Measurements from ENCODE around the gene IKBIP. TPM values are rescaled to one million over a fixed set of nuclear protein-coding genes. Genes with fewer than 3 reads are reported as not detected.

Gene IKBIP
- total and polyA plus RNA-seq, 2 donors (not counting 1 experiment from before 2014, with no cell fraction given), result 1.7 to 12.0 TPM

DNA sequence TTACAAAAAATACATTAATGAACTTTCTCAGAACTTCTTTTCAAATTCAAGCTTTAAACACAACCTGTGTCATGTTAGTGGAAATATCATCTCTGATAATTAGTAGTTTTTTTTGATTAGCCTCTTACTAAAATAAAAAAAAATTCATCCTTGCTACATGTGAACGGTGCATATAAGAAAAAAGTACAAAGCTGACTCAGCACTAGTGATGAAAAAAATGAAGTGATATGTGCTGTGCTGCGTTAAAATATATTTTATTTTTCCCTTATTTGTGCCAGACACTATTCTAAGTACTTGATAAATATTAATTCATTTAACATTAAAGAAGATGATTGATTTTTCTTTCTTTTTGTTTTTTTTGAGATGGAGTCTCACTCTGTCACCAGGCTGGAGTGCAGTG, 7.5 kb downstream of the IKBIP start:
- H3K4me1 Mint-ChIP-seq, result peaks cover 20% of the 10 kb centered on the region
- Histone ChIP-seq H3K36me3 (replicated peaks in 1 of 2; ENCODE audit: control extremely low read depth in 1 of 2, control insufficient read depth in 1 of 2, extremely low read depth in 1 of 2, insufficient read depth in 2 of 2, low read length in 1 of 2) (peaks cover 3 to 5% of the 10 kb centered on the region in 2 experiments), H3K27me3 (replicated peaks in 1 of 4; ENCODE audit: control extremely low read depth in 1 of 4, control insufficient read depth in 3 of 4, insufficient read depth in 4 of 4, low read length in 3 of 4) (no peaks in the 10 kb centered on the region), H3K9me3 (ENCODE audit: control extremely low read depth in 1 of 3, control insufficient read depth in 2 of 3, insufficient read depth in 1 of 3, low read length in 2 of 3) (no peaks in the 10 kb centered on the region), H3K4me1 (ENCODE audit: control insufficient read depth in 2 of 2, insufficient read depth in 2 of 2, low read length in 2 of 2) (peaks cover 8 to 10% of the 10 kb centered on the region in 2 donors), H3K79me2 (ENCODE audit: control insufficient read depth, insufficient read depth, low read length) (peaks cover 34% of the 10 kb centered on the region), H2AFZ (ENCODE audit: insufficient read depth, low read depth, low read length, poor library complexity, severe bottlenecking) (no peak overlapping the region), H3K9ac (ENCODE audit: low read length) (no peak overlapping the region), H3K27ac (ENCODE audit: low read length in 2 of 2) (no peak overlapping the region), H3K4me3 (ENCODE audit: control extremely low read depth in 1 of 5, extremely low read depth in 1 of 5, insufficient read depth in 1 of 5, low read depth in 2 of 5, low read length in 4 of 5) (no peak overlapping the region), H4K20me1 (ENCODE audit: control insufficient read depth, insufficient read depth, low read length, poor library complexity, severe bottlenecking) (peaks cover 8% of the 10 kb centered on the region), H3K4me2 (replicated peaks; ENCODE audit: low read depth, low read length, poor library complexity, severe bottlenecking) (no peak overlapping the region)
- no peaks in the 10 kb centered on the region for H3K9me3 Mint-ChIP-seq (ENCODE audit: insufficient read depth)
- DNase-seq, result no peak
- no peaks in the 10 kb centered on the region for H3K27me3 Mint-ChIP-seq
- no peak overlapping the region for H3K4me3 Mint-ChIP-seq
- ChIA-PET CTCF (interaction anchor here (0.9 to 1.9 kb wide), 3 partner anchors 14 to 26 kb away, joined by 4 to 5 read pairs (median 4); no protein-coding TSS in a partner anchor), POLR2A (no interaction called here)
- no CpG with 5 or more reads among the region's 2 CpGs for WGBS (ENCODE audit: insufficient coverage)
- TF ChIP-seq CTCF (IDR thresholded peaks at IDR 0.05), result no peak
- no peak for TF ChIP-seq EZH2 (IDR thresholded peaks at IDR 0.05; ENCODE audit: borderline replicate concordance, insufficient read depth, low read depth, low read length, poor library complexity, severe bottlenecking)
- intact Hi-C loops (cut with micrococcal nuclease), result no loop called here
- no peak for ATAC-seq (ENCODE audit: low read depth)
- H3K27ac Mint-ChIP-seq, result no peak overlapping the region

- H3K9me3 Mint-ChIP-seq (ENCODE audit: insufficient read depth), result no peaks in the 10 kb centered on the region
- no peak overlapping the region for H3K4me3 ChIP-seq (ENCODE audit: control extremely low read depth in 1 of 5, extremely low read depth in 1 of 5, insufficient read depth in 1 of 5, low read depth in 2 of 5, low read length in 4 of 5)
- no peaks in the 10 kb centered on the region for H3K27me3 ChIP-seq (replicated peaks in 1 of 4; ENCODE audit: control extremely low read depth in 1 of 4, control insufficient read depth in 3 of 4, insufficient read depth in 4 of 4, low read length in 3 of 4)
- peaks cover 20% of the 10 kb centered on the region for H3K4me1 Mint-ChIP-seq
- ChIA-PET POLR2A (interaction anchor here (0.6 kb wide), 1 partner anchor 20 kb away, joined by 6 read pairs; no protein-coding TSS in a partner anchor), CTCF (interaction anchor here (0.8 to 1.9 kb wide), 5 partner anchors 14 to 39 kb away, joined by 3 to 5 read pairs (median 4); no protein-coding TSS in a partner anchor)
- no peak overlapping the region for H2AFZ ChIP-seq (ENCODE audit: insufficient read depth, low read depth, low read length, poor library complexity, severe bottlenecking)
- TF ChIP-seq EZH2 (IDR thresholded peaks at IDR 0.05; ENCODE audit: borderline replicate concordance, insufficient read depth, low read depth, low read length, poor library complexity, severe bottlenecking) (no peak), CTCF (IDR thresholded peaks at IDR 0.05) (no peak)
- peaks cover 8 to 10% of the 10 kb centered on the region in 2 donors for H3K4me1 ChIP-seq (ENCODE audit: control insufficient read depth in 2 of 2, insufficient read depth in 2 of 2, low read length in 2 of 2)
- 82% methylated on average over 3 of the region's 4 CpGs for WGBS (ENCODE audit: insufficient coverage)
- H3K4me3 Mint-ChIP-seq, result no peak overlapping the region
- H3K36me3 ChIP-seq (replicated peaks in 1 of 2; ENCODE audit: control extremely low read depth in 1 of 2, control insufficient read depth in 1 of 2, extremely low read depth in 1 of 2, insufficient read depth in 2 of 2, low read length in 1 of 2), result peaks cover 3 to 5% of the 10 kb centered on the region in 2 experiments
- H3K4me2 ChIP-seq (replicated peaks; ENCODE audit: low read depth, low read length, poor library complexity, severe bottlenecking), result no peak overlapping the region
- peaks cover 22% of the 10 kb centered on the region for H3K79me2 ChIP-seq (ENCODE audit: control insufficient read depth, insufficient read depth, low read length)
- intact Hi-C loops (cut with micrococcal nuclease), result loop anchor here (1.0 kb wide), 1 partner anchor 9 kb away; the partner anchor contains the start of gene IKBIP
- peaks cover 8% of the 10 kb centered on the region for H4K20me1 ChIP-seq (ENCODE audit: control insufficient read depth, insufficient read depth, low read length, poor library complexity, severe bottlenecking)
- H3K9ac ChIP-seq (ENCODE audit: low read length), result no peak overlapping the region
- no peaks in the 10 kb centered on the region for H3K27me3 Mint-ChIP-seq
- H3K9me3 ChIP-seq (ENCODE audit: control extremely low read depth in 1 of 3, control insufficient read depth in 2 of 3, insufficient read depth in 1 of 3, low read length in 2 of 3), result no peaks in the 10 kb centered on the region
- H3K27ac ChIP-seq (ENCODE audit: low read length in 2 of 2), result no peak overlapping the region
- ATAC-seq (ENCODE audit: low read depth) (peak; percentile 80), DNase-seq (peak; percentile 24)
- H3K27ac Mint-ChIP-seq, result peak overlapping the region; percentile 32
Observed at GRCh38 chr12:98635657-98636323, 8.8 kb downstream of the IKBIP start.

Data from B cell (primary cell).